NCI-H1694 (cell line): Measurements from ENCODE around the gene COL6A6.

ENCODE experiments used
- DNase-seq: peaks from one replicate; lab custom pipeline; 2025; lab: John Stamatoyannopoulos, UW

COL6A6 gene, protein sequence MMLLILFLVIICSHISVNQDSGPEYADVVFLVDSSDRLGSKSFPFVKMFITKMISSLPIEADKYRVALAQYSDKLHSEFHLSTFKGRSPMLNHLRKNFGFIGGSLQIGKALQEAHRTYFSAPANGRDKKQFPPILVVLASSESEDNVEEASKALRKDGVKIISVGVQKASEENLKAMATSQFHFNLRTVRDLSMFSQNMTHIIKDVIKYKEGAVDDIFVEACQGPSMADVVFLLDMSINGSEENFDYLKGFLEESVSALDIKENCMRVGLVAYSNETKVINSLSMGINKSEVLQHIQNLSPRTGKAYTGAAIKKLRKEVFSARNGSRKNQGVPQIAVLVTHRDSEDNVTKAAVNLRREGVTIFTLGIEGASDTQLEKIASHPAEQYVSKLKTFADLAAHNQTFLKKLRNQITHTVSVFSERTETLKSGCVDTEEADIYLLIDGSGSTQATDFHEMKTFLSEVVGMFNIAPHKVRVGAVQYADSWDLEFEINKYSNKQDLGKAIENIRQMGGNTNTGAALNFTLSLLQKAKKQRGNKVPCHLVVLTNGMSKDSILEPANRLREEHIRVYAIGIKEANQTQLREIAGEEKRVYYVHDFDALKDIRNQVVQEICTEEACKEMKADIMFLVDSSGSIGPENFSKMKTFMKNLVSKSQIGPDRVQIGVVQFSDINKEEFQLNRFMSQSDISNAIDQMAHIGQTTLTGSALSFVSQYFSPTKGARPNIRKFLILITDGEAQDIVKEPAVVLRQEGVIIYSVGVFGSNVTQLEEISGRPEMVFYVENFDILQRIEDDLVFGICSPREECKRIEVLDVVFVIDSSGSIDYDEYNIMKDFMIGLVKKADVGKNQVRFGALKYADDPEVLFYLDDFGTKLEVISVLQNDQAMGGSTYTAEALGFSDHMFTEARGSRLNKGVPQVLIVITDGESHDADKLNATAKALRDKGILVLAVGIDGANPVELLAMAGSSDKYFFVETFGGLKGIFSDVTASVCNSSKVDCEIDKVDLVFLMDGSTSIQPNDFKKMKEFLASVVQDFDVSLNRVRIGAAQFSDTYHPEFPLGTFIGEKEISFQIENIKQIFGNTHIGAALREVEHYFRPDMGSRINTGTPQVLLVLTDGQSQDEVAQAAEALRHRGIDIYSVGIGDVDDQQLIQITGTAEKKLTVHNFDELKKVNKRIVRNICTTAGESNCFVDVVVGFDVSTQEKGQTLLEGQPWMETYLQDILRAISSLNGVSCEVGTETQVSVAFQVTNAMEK (N-terminal part only)

GRCh38 chr3:130516645-130517512 lies at the start of gene COL6A6:
Gene COL6A6 (plus strand): TSS chr3:130517177. CDS start chr3:130560365, 43,188 bp downstream.
- DNase-seq = no peak

GRCh38 chr3:130468311-130468710 lies 48.7 kb upstream of the COL6A6 start:
- DNase-seq = no peak

DNA sequence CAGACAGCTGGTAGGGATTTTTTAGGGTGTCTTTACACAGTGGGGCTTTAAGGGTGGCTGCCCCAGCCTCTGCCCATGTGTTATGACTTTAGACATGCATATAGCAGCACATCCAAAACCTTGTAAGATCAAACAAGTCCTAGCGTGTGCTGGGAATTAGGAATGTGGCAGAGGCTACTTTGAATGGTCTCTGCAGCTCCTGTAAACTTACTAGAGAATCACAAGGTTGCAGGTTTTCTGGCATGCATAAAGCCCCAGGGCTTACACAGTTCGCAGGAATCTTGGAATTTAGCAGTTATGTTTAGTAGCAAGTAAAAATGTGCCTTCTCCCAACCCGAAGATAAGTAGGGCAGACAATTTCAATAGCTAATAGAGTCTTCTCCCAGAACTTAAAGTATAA lies 46.9 kb upstream of the COL6A6 start:
- no peak for DNase-seq

GRCh38 chr3:130473416-130473815 lies 43.6 kb upstream of the COL6A6 start:
- no peak for DNase-seq

DNA sequence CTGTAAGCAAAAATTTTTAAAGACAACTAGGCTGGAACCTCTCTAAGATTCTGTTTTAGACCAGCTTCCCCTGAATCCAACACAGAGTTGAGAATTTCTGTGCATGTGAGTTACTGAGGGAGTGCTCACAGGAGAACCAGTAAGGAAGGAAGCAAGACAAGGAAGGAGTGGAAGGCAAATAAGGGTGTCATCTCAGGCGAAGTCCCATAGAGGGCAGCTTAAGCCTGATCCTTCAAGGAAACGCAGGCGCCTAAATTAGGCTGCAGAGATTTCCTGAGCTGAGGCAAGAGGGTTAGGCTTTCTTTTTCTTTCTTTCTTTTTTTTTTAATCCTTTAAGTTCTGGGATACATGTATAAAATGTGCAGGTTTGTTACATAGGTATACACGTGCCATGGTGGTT lies 36.2 kb upstream of the COL6A6 start:
- DNase-seq = no peak

DNA sequence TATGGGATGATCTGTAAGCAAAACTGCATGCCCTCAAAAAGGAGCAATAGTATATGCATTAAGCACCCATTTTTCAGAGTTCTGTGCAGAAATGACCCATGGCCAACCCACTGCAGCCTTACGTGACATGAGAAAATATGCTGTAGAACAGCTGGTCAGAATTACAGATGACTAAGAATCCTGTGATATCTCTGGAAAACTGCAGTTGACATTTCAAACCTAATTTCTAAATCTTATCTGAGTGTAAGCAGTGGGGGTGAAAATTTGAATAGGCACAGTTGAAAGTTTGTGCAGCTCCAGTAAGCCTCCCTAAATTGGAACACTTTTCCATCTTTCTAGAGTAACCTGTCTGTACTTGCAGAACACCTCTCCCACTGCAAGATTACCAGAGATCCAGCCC lies 28.7 kb upstream of the COL6A6 start:
- DNase-seq = no peak

DNA sequence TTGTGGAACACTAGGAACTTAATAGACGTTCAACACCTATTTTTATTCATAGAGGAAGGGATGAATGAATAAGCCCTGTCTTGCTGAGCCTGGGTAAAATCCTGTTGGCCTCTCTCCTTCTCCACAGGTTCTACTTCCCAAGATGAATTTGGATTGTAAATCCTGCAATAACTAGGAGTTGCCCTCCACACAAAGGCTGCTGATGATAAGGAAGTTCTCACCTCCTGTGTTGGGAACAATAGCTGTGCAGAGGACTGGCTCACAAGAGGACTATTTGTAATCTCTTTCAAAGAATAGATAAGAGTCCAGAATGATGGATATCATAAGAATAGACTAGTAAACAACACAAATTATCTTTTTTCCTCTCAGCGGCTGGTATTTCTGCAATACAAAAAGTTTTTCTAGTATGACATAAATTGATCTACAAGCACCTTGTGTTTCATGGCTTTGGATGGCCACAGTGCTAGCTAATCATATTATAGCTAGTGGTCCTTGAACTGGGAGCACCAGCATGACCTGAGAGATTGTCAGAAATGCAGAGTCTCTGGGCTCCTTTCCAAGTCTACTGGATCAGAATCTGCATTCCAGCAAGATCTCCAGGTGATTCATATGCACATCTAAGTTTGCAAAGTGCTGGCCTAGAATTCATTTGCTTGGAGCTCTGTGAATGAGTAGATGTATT lies 28.1 kb upstream of the COL6A6 start:
- DNase-seq = no peak

GRCh38 chr3:130490241-130490640 lies 26.7 kb upstream of the COL6A6 start:
- DNase-seq = no peak

DNA sequence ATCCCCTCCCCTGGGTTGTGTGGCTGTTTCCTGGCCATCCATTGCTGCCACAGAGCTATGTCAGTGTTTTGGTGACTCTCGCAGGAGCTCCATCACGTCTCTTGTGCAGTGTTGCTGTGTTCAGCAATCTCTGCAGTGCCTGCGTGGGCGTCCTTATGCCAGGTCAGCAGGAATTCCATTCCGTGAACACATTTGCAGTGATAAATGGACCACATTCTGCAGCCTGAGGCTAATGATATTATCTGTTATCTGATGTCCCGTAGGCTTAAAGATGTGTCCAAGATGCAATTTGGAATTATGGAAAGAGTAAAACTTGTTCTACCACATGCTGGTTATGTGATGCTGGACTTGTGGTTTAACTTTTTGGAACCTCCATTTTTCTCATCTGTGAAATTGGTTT lies 25.5 kb upstream of the COL6A6 start:
- DNase-seq = no peak

DNA sequence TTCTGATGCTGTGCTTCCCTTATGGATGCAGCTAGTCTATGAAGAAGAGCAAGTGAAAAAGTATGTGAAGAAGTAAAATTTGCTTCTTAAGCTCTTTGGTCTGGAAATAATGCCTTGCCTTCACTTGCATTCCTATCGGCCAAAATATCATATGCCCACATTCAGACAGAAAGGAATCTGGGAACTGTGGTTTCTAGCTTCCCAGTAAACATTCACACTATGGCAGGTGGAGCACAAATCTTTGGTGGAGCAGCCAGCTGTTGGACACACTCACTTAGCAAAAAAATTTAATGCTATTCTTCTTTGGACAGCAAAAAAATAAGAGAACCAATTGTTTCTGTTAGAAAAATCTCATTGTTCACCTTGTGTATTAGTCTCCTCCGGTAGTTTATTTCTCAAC lies 12.3 kb upstream of the COL6A6 start:
- DNase-seq = no peak

GRCh38 chr3:130506031-130506430 lies 10.9 kb upstream of the COL6A6 start:
- DNase-seq = no peak

- DNase-seq = no peak
Measured at GRCh38 chr3:130507746-130508145, 9.2 kb upstream of the COL6A6 start.

GRCh38 chr3:130509008-130509407 lies 8.0 kb upstream of the COL6A6 start:
- DNase-seq = no peak

- DNase-seq = no peak
Measured at GRCh38 chr3:130514681-130515080, 2.3 kb upstream of the COL6A6 start.

- no peak for DNase-seq
Measured at GRCh38 chr3:130515755-130516154, 1.2 kb upstream of the COL6A6 start.

GRCh38 chr3:130517602-130518001 lies 625 bp downstream of the COL6A6 start:
- DNase-seq = no peak

- no peak for DNase-seq
Measured at GRCh38 chr3:130519754-130520153, 2.8 kb downstream of the COL6A6 start.

DNA sequence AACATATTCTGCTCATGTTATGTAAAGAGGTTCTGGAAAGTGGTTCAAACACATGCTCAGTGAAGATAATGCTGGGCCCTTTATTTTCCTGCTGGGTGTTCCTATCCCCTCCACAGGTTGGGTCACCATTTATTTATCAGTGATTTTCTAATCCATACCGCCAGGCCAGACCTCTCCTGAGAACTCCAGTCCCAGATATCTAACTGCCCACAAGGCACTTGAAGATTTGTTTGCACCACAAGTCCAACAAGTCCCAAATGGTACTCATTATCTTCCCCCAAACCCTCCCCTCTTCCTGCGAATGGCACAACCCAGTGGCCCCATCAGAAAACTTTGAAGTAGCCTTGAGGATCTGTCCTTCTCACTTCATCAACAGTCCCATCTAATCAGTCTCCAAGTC lies 5.4 kb downstream of the COL6A6 start:
- no peak for DNase-seq

DNA sequence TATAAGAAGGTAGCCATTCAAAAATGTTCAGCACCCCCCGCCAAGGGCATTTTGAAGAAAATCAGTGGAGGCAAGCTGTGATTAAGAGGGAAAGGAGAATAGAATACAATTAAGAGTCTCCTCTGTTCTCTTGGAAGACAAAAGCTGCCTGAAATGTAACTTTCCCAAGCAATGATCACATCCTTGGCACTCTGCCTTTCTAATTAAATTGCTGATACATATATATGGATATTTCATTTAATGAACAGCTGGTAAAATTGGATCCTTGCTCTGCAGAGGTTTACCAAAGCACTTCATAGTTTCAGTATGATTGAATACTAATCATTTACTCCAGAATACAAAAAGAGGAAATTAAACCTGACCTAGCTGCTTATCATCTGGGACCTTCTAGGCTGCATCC lies 10.4 kb downstream of the COL6A6 start:
- no peak for DNase-seq

DNA sequence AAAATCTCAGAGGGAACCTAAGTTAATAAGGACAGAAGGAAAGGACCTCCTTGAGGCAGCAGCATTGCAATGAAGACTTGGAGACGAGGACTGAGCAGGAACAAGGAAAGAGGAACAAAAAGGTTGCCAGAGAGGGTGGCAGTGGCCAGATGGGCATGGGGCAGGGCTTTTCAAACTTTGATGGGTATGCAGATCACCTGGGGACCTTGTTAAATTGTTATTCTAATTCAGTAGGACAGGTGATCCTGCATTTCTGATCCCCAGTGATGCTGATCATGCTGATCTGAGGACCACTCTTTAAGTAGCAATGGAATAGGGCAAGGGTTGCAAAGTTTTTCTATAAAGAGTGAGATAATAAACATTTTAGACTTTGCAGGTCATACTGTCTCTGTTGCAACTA lies 11.1 kb downstream of the COL6A6 start:
- DNase-seq = no peak
